Ecto neural progenitor cell (in vitro differentiated cells): ENCODE results near the gene OR2T27.
"Not testable (repeated sequence)": the region's sequence is repeated elsewhere in the genome, so short reads cannot be mapped to it uniquely, and the experiment has no call there.

Source experiments
- DNase-seq: peaks from one replicate; pipeline ENCODE4 v3.0.0-alpha.2; 2018; ENCODE audit warnings: low spot score

OR2T27 gene

GRCh38 chr1:248640906-248641305 is 14.4 kb downstream of the OR2T27 start:
- DNase-seq = not testable (repeated sequence)

GRCh38 chr1:248639652-248640051 is 15.7 kb downstream of the OR2T27 start:
- not testable (repeated sequence) for DNase-seq

GRCh38 chr1:248636612-248637011 is 18.7 kb downstream of the OR2T27 start:
- not testable (repeated sequence) for DNase-seq

- DNase-seq = not testable (repeated sequence)
Measured at GRCh38 chr1:248634991-248635390, 20.3 kb downstream of the OR2T27 start, which contains the start of gene OR2T11. Gene OR2T11 (minus strand): TSS chr1:248635091. CDS start chr1:248627128, 7,963 bp downstream.

- no peak for DNase-seq
Measured at GRCh38 chr1:248631354-248632008, 23.8 kb downstream of the OR2T27 start.

GRCh38 chr1:248630551-248630950 is 24.8 kb downstream of the OR2T27 start:
- no peak for DNase-seq

- DNase-seq = no peak
Measured at GRCh38 chr1:248627971-248628844, 27.1 kb downstream of the OR2T27 start.

- no peak for DNase-seq
Measured at GRCh38 chr1:248625971-248626370, 29.4 kb downstream of the OR2T27 start.

GRCh38 chr1:248625166-248625565 is 30.2 kb downstream of the OR2T27 start:
- no peak for DNase-seq

GRCh38 chr1:248622570-248623001 is 32.7 kb downstream of the OR2T27 start:
- DNase-seq = no peak

GRCh38 chr1:248621770-248622169 is 33.6 kb downstream of the OR2T27 start:
- no peak for DNase-seq

GRCh38 chr1:248618878-248619277 is 36.5 kb downstream of the OR2T27 start:
- DNase-seq = no peak

GRCh38 chr1:248618119-248618518 is 37.2 kb downstream of the OR2T27 start:
- DNase-seq = no peak

GRCh38 chr1:248613742-248614141 is 41.6 kb downstream of the OR2T27 start:
- DNase-seq = no peak

GRCh38 chr1:248611883-248612414 is 43.4 kb downstream of the OR2T27 start:
- no peak for DNase-seq

- no peak for DNase-seq
Measured at GRCh38 chr1:248610301-248610700, 45.0 kb downstream of the OR2T27 start.
